ENCODE measurements around the gene TNXB. TPM values are rescaled to one million over a fixed set of nuclear protein-coding genes. Genes with fewer than 3 reads are reported as not detected.
"Not testable (repeated sequence)": the region's sequence is repeated elsewhere in the genome, so short reads cannot be mapped to it uniquely, and the experiment has no call there.

The TNXB gene
- total RNA-seq, 2 experiments from 2014 or later: 0.43 to 1.2 TPM

DNA sequence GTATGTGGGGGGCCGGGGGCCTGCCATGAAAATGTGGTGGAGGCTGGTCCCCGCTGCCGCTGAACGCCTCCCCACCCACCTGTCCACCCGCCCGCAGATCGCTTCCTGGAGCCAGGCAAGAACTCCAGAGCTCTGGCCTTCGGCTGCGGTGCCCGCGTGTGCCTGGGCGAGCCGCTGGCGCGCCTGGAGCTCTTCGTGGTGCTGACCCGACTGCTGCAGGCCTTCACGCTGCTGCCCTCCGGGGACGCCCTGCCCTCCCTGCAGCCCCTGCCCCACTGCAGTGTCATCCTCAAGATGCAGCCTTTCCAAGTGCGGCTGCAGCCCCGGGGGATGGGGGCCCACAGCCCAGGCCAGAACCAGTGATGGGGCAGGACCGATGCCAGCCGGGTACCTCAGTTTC lies 101.1 kb downstream of the TNXB start:
- H3K27ac Mint-ChIP-seq, H3K9me3 Mint-ChIP-seq: not testable (repeated sequence)

DNA sequence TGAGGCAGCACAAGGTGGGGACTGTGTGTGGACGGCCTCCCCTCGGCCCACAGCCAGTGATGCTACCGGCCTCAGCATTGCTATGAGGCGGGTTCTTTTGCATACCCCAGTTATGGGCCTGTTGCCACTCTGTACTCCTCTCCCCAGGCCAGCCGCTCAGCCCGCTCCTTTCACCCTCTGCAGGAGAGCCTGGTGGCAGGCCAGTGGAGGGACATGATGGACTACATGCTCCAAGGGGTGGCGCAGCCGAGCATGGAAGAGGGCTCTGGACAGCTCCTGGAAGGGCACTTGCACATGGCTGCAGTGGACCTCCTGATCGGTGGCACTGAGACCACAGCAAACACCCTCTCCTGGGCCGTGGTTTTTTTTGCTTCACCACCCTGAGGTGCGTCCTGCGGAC lies 102.1 kb downstream of the TNXB start:
- not testable (repeated sequence) for H3K27ac Mint-ChIP-seq, H3K4me1 Mint-ChIP-seq, H3K9me3 Mint-ChIP-seq, H3K4me3 Mint-ChIP-seq, H3K36me3 Mint-ChIP-seq, H3K27me3 Mint-ChIP-seq, DNase-seq

More for the DNA sequence above, 101.1 kb downstream of the TNXB start:
- H3K27me3 Mint-ChIP-seq, H3K4me3 Mint-ChIP-seq, H3K36me3 Mint-ChIP-seq, DNase-seq, H3K4me1 Mint-ChIP-seq: not testable (repeated sequence)

DNA sequence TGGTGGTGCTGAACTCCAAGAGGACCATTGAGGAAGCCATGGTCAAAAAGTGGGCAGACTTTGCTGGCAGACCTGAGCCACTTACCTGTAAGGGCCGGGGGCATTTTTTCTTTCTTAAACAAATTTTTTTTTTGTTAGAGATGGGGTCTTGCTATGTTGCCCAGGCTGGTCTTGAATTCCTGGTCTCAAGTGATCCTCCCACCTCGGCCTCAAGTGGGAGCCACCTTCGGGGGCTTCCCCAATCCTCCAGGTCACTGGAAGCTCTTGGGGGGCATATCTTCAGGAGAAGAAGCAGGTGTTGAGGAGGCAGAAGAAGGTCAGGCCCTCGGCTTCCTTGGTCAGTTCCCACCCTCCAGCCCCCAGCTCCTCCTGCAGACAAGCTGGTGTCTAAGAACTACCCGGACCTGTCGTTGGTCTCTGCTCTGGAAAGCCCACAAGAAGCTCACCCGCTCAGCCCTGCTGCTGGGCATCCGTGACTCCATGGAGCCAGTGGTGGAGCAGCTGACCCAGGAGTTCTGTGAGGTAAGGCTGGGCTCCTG lies 103.1 kb downstream of the TNXB start:
- H3K27ac Mint-ChIP-seq: not testable (repeated sequence)

DNA sequence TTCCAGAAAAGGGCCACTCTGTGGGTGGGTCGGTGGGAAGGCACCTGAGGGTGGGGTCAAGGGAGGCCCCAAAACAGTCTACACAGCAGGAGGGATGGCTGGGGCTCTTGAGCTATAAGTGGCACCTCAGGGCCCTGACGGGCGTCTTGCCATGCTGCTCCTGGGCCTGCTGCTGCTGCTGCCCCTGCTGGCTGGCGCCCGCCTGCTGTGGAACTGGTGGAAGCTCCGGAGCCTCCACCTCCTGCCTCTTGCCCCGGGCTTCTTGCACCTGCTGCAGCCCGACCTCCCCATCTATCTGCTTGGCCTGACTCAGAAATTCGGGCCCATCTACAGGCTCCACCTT lies 103.6 kb downstream of the TNXB start:
- H3K9me3 Mint-ChIP-seq, H3K36me3 Mint-ChIP-seq, H3K4me1 Mint-ChIP-seq, DNase-seq, H3K4me3 Mint-ChIP-seq, H3K27me3 Mint-ChIP-seq, H3K27ac Mint-ChIP-seq: not testable (repeated sequence)

More for the DNA sequence above, 103.1 kb downstream of the TNXB start:
- H3K27me3 Mint-ChIP-seq, H3K4me3 Mint-ChIP-seq, H3K4me1 Mint-ChIP-seq, DNase-seq, H3K9me3 Mint-ChIP-seq, H3K36me3 Mint-ChIP-seq: not testable (repeated sequence)

DNA sequence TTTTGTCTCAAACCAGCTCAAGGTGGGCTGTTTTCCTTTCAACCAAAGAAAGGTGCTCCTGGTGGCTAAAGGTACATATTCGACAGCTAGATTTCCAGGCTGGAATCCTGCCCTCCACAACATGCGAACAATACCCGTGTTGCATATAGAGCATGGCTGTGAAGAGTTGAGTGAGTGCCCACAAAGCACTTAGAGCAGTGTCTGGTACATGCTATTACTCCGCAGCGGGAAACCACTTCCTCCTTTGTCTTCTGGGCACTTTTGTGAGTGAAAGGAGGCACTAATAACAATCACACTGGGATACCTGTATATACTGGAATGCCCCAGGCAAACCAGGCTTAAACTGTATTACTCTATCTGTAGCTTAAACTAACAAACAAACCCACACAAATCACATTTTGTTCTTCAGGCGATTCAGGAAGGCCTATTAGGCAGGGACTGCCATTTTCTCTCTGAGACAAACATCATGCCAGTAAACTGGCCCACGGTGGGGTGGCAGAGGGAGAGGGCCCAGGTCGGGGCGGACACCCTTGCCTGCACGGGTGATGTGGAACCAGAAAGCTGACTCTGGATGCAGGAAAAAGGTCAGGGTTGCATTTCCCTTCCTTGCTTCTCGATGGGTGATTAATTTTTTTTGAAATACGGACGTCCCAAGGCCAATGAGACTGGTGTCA lies 104.1 kb downstream of the TNXB start:
- peak overlapping the region; percentile 38 for H3K27ac Mint-ChIP-seq
- H3K4me1 Mint-ChIP-seq, H3K9me3 Mint-ChIP-seq, H3K4me3 Mint-ChIP-seq, H3K27me3 Mint-ChIP-seq, DNase-seq, H3K36me3 Mint-ChIP-seq: not testable (repeated sequence)

DNA sequence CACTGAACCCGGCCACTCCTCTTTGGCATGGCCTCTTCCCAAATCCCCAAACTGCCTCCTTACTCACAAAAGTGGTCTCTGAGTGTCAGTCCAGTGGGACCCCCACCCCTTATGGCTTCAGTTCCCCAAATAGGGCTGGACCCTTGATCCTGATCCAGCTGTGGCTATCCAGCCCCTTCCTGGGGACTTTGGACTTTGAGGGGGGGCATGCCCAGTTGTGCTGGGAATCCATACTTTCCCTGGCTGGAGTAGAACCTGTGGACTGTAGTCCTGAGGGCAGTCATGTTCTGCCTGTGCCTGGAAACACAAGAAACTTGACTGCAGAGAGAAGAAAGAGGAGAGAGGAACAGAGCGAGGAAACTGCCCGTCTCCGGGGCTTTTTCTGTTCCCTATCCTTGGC lies 104.7 kb downstream of the TNXB start:
- H3K4me1 Mint-ChIP-seq, H3K36me3 Mint-ChIP-seq, DNase-seq, H3K9me3 Mint-ChIP-seq, H3K27me3 Mint-ChIP-seq, H3K4me3 Mint-ChIP-seq, H3K27ac Mint-ChIP-seq: not testable (repeated sequence)

DNA sequence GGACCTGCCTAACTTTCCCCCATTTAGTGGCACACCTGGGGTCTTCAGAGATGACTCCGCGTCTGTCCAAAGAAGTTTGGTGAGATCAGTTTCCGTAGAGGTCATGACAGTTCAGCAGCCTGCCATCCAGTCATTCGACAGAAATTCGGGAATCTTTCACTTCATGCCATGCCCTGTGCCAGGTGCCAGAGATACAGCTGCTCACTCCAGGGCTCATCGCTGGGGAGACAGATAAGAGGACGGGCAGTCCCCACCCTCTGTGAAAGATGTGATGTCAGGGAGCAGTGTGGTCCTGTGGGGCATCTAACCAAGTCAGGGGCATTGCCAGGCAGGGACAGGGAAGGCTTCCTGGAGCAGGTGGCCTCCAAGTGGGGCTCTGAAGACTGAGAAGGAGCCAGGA lies 105.8 kb downstream of the TNXB start:
- H3K27ac Mint-ChIP-seq, H3K27me3 Mint-ChIP-seq: not testable (repeated sequence)

DNA sequence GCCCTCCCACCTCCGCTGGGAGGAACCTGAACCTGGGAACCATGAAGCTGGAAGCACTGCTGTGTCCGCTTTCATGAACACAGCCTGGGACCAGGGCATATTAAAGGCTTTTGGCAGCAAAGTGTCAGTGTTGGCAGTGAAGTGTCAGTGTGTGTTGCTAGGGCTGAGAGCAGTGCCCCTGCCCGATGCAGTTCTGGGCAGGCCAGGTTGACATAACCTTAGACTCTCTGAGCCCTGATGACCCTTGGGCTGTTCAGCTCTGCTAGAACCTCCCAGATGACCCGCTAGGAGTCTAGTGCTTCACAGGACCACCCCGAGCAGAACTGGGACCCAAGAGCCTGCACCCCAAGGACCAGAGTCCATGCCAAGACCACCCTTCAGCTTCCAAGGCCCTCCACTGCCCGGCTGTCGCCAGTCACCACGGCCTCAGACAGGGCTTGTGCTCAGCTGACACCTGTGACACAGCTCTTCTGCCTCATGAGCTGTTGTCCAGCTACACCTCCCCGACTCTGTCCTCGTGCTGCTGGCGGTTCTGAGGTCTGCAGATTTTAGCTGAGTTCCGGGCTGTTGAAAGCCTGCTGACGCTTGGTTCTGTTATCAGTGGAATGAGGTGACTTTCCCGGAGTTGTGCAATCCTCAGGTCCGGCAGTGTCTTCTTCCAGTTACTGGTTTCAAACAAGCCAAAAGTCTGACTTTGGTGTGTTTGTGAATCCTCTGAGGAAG lies 106.4 kb downstream of the TNXB start:
- H3K27me3 Mint-ChIP-seq, H3K9me3 Mint-ChIP-seq, H3K4me3 Mint-ChIP-seq, DNase-seq, H3K27ac Mint-ChIP-seq, H3K36me3 Mint-ChIP-seq, H3K4me1 Mint-ChIP-seq: not testable (repeated sequence)

More for the DNA sequence above, 105.8 kb downstream of the TNXB start:
- DNase-seq, H3K9me3 Mint-ChIP-seq, H3K4me1 Mint-ChIP-seq, H3K4me3 Mint-ChIP-seq, H3K36me3 Mint-ChIP-seq: not testable (repeated sequence)

DNA sequence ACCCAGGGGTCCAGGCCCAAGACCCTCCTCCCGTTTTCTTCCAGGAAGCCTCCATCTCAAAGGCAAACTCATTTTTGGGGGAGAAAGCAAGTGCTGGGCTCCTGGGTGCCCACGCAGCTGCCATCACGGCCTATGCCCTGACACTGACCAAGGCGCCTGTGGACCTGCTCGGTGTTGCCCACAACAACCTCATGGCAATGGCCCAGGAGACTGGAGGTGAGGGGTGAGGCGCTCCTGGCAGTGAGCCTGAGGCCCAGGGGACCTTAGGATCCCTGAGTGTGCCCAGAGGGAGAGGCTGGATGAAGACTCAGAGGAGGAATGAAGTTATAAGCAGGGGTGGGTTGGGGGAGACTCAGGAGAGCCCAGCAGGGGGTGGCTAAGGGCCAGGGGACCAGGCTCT lies 112.8 kb downstream of the TNXB start:
- not testable (repeated sequence) for H3K27ac Mint-ChIP-seq, H3K27me3 Mint-ChIP-seq, DNase-seq, H3K4me3 Mint-ChIP-seq, H3K36me3 Mint-ChIP-seq, H3K4me1 Mint-ChIP-seq, H3K9me3 Mint-ChIP-seq

DNA sequence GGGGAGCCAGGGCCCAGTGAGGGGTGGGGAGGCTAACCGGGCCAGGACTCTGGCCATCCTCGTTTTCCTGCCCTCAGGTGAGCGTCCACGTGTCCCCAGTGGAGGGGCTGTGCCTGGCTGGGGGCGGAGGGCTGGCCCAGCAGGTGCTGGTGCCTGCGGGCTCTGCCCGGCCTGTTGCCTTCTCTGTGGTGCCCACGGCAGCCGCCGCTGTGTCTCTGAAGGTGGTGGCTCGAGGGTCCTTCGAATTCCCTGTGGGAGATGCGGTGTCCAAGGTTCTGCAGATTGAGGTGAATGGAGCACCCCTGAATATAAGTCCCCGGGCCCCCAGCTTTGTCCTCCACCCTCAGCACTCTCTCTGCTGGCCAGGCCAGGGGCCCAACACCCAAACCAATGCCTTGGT lies 114.7 kb downstream of the TNXB start:
- H3K27me3 Mint-ChIP-seq, H3K4me1 Mint-ChIP-seq, H3K4me3 Mint-ChIP-seq, H3K27ac Mint-ChIP-seq, DNase-seq, H3K9me3 Mint-ChIP-seq, H3K36me3 Mint-ChIP-seq: not testable (repeated sequence)

Other genes starting within 250 kb of the TNXB start
- 10 to 100 TPM; 12.4 to 12.9 TPM for gene NEU1, start 246.5 kb downstream of the TNXB start, total RNA-seq
- gene SLC44A4, start 230.3 kb downstream of the TNXB start, total RNA-seq: under 1 TPM in 1 of 2 experiments, not detected in 1; 0.30 TPM
- gene EHMT2, start 211.6 kb downstream of the TNXB start, total RNA-seq: 10 to 100 TPM; 63.4 to 64.0 TPM
- 1 to 10 TPM; 3.1 to 3.2 TPM for gene ZBTB12, start 207.3 kb downstream of the TNXB start, total RNA-seq
- gene C2, start 181.6 kb downstream of the TNXB start, total RNA-seq: 1 to 10 TPM in 1 of 2 experiments, under 1 TPM in 1; 0.42 to 1.6 TPM
- gene CFB, start 163.2 kb downstream of the TNXB start, total RNA-seq: under 1 TPM; 0.52 to 0.82 TPM
- gene NELFE, start 150.4 kb downstream of the TNXB start, total RNA-seq: 10 to 100 TPM; 73.8 to 75.5 TPM
- 10 to 100 TPM; 84.6 to 90.9 TPM for gene SKIC2, start 150.2 kb downstream of the TNXB start, total RNA-seq
- 10 to 100 TPM; 15.6 to 16.3 TPM for gene DXO, start 137.2 kb downstream of the TNXB start, total RNA-seq
- gene C4A, start 127.3 kb downstream of the TNXB start, total RNA-seq: 1 to 10 TPM; 2.2 to 3.2 TPM
- gene C4B, start 94.5 kb downstream of the TNXB start, total RNA-seq: 1 to 10 TPM; 3.0 to 4.0 TPM
- under 1 TPM in 1 of 2 experiments, not detected in 1; 0.12 TPM for gene CYP21A2, start 70.9 kb downstream of the TNXB start, total RNA-seq
- gene ATF6B, start 18.9 kb upstream of the TNXB start, total RNA-seq: 10 to 100 TPM; 50.4 to 53.5 TPM
- gene FKBPL, start 20.9 kb upstream of the TNXB start, total RNA-seq: 1 to 10 TPM; 5.8 to 6.8 TPM
- 1 to 10 TPM; 1.4 to 1.5 TPM for gene PRRT1, start 42.6 kb upstream of the TNXB start, total RNA-seq
- gene PPT2, start 44.8 kb upstream of the TNXB start, total RNA-seq: 10 to 100 TPM; 19.5 to 24.4 TPM
- 10 to 100 TPM; 12.8 to 14.0 TPM for gene EGFL8, start 55.3 kb upstream of the TNXB start, total RNA-seq
- gene AGPAT1, start 66.7 kb upstream of the TNXB start, total RNA-seq: 10 to 100 TPM; 30.8 to 33.6 TPM
- gene RNF5, start 69.1 kb upstream of the TNXB start, total RNA-seq: 10 to 100 TPM; 58.3 to 58.6 TPM
- gene AGER, start 74.9 kb upstream of the TNXB start, total RNA-seq: 10 to 100 TPM in 1 of 2 experiments, 1 to 10 TPM in 1; 9.6 to 11.5 TPM
- gene PBX2, start 80.9 kb upstream of the TNXB start, total RNA-seq: 10 to 100 TPM; 56.4 to 56.9 TPM
- gene GPSM3, start 83.3 kb upstream of the TNXB start, total RNA-seq: 10 to 100 TPM; 68.4 to 71.3 TPM
- gene NOTCH4, start 114.7 kb upstream of the TNXB start, total RNA-seq: 1 to 10 TPM in 1 of 2 experiments, under 1 TPM in 1; 0.88 to 1.3 TPM

Measured in activated naive CD8-positive, alpha-beta T cell treated with anti-CD3 and anti-CD28 coated beads for 36 hours (primary cell).